HFFc6 (cell line): ENCODE measurements around the gene ODF2. TPM values are rescaled to one million over a fixed set of nuclear protein-coding genes. Genes with fewer than 3 reads are reported as not detected.
"Not testable (repeated sequence)": the region's sequence is repeated elsewhere in the genome, so short reads cannot be mapped to it uniquely, and the experiment has no call there.

Experiments
- DNase-seq: peaks from one replicate; pipeline ENCODE4 v3.0.0-alpha.2; 2018
- H3K27ac Mint-ChIP-seq: 2 replicates; pipeline ENCODE4 v1.8.0; 2020; ENCODE audit warnings: mild to moderate bottlenecking, mixed read lengths
- H3K27me3 Mint-ChIP-seq: 2 replicates; pipeline ENCODE4 v1.8.0; 2021; ENCODE audit warnings: mild to moderate bottlenecking, moderate library complexity, mixed read lengths; ENCODE audit not compliant: insufficient read depth
- H3K36me3 Mint-ChIP-seq: 2 replicates; pipeline ENCODE4 v1.8.0; 2021; ENCODE audit warnings: low read depth, mixed read lengths
- H3K4me1 Mint-ChIP-seq: 2 replicates; pipeline ENCODE4 v1.8.0; 2020; ENCODE audit warnings: low read depth, mixed read lengths
- H3K4me3 Mint-ChIP-seq: 2 replicates; pipeline ENCODE4 v1.8.0; 2020; ENCODE audit warnings: mild to moderate bottlenecking, moderate library complexity, mixed read lengths
- H3K9me3 Mint-ChIP-seq: 2 replicates; pipeline ENCODE4 v1.8.0; 2020; ENCODE audit warnings: mild to moderate bottlenecking, mixed read lengths
- total RNA-seq, 6 experiments: library from RNA; stranded (reverse); fragmentation: NEBNext Ultra II Directional; extraction: Animal tissue kit (Norgen Biotek cat#: 25700); gene quantifications; 2 replicates in 1 of 6; 3 replicates in 5 of 6; pipeline ENCODE4 v1.2.3, GENCODE V29; 2021
- TF ChIP-seq, protein P1 (sequence below): fragments of 200-600 bp; sonication (generic); IDR thresholded peaks from 2 replicates; pipeline ENCODE4 v1.5.0; 2021; ENCODE audit warnings: antibody characterized with exemption, mild to moderate bottlenecking

Gene ODF2
- total RNA-seq, 6 experiments from 2014 or later = 29.5 to 40.8 (median 36.9) TPM

DNA sequence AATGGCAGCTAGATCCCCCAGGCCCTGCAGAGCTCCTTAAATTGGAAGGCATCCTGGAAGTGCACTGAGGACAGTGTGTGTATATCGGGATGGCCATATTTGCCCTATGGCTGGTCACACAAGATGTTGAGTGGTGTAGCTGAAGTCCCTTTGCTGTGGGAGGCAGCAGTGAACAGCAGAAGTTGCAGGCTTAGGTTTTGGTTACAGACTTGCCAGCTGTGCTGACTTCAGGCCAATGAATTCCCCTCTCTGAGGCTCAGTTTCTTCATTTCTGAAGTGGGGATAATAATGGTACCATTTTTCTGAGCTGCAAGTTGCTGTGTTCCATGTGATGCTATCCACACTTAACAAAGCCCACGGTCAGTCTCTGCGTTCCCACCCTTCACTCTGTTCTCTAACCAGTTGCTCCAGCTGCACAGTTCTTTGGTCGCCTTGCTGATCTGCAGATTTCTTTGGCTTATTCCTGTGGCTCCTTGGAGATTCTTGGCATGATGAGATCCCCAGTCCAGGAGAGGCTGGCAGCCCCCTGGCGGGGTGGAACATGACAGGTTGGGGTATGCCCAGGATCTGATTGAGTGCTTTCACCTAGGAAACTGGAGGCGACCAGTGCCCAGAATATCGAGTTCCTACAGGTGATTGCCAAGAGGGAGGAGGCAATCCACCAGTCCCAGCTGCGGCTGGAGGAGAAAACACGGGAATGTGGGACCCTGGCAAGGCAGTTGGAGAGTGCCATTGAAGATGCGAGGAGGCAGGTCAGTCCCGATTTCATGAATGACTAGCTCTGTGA, 42.2 kb downstream of the ODF2 start:
- peaks cover under 1% of the 10 kb centered on the region for H3K4me1 Mint-ChIP-seq
- no peaks in the 10 kb centered on the region; the same call in 1 of the 2 replicates for H3K27me3 Mint-ChIP-seq
- H3K36me3 Mint-ChIP-seq = peaks cover 19% of the 10 kb centered on the region
- no peak for DNase-seq
- TF ChIP-seq, protein P1, sequence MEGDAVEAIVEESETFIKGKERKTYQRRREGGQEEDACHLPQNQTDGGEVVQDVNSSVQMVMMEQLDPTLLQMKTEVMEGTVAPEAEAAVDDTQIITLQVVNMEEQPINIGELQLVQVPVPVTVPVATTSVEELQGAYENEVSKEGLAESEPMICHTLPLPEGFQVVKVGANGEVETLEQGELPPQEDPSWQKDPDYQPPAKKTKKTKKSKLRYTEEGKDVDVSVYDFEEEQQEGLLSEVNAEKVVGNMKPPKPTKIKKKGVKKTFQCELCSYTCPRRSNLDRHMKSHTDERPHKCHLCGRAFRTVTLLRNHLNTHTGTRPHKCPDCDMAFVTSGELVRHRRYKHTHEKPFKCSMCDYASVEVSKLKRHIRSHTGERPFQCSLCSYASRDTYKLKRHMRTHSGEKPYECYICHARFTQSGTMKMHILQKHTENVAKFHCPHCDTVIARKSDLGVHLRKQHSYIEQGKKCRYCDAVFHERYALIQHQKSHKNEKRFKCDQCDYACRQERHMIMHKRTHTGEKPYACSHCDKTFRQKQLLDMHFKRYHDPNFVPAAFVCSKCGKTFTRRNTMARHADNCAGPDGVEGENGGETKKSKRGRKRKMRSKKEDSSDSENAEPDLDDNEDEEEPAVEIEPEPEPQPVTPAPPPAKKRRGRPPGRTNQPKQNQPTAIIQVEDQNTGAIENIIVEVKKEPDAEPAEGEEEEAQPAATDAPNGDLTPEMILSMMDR = no peak
- H3K27ac Mint-ChIP-seq = no peak overlapping the region
- H3K9me3 Mint-ChIP-seq = no peaks in the 10 kb centered on the region
- no peak overlapping the region for H3K4me3 Mint-ChIP-seq

DNA sequence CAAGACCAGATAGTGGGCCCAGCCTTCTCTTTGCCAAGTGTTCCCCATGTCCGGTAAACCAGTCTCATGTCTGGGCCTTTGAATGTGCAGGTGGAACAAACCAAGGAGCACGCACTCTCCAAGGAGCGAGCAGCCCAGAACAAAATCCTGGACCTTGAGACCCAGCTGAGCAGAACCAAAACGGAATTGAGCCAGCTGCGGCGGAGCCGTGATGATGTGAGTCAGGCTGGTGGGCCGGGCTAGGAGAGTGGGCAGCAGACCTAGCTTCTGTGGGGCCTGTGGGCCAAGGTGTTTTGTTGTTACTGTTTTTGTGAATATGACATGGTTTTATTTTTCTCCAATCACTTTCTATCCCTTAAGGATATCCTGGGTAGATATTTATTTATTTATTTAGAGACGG, 43.1 kb downstream of the ODF2 start:
- TF ChIP-seq, protein P1 = no peak
- H3K4me3 Mint-ChIP-seq = no peak overlapping the region
- H3K36me3 Mint-ChIP-seq = peaks cover 18% of the 10 kb centered on the region

GRCh38 chr9:128499920-128500319, 44.1 kb downstream of the ODF2 start:
- H3K27me3 Mint-ChIP-seq = peaks cover 2% of the 10 kb centered on the region
- no peaks in the 10 kb centered on the region for H3K9me3 Mint-ChIP-seq
- TF ChIP-seq, protein P1 = no peak
- no peak for DNase-seq
- no peak overlapping the region for H3K4me3 Mint-ChIP-seq
- peaks cover 12% of the 10 kb centered on the region for H3K4me1 Mint-ChIP-seq
- peaks cover 18% of the 10 kb centered on the region for H3K36me3 Mint-ChIP-seq
- no peak overlapping the region for H3K27ac Mint-ChIP-seq

More for the DNA sequence above, 43.1 kb downstream of the ODF2 start:
- Mint-ChIP-seq H3K27me3 (no peaks in the 10 kb centered on the region; the same call in 1 of the 2 replicates), H3K9me3 (no peaks in the 10 kb centered on the region), H3K4me1 (peaks cover 10% of the 10 kb centered on the region), H3K27ac (no peak overlapping the region)
- no peak for DNase-seq

GRCh38 chr9:128503415-128503825, 47.6 kb downstream of the ODF2 start:
- Mint-ChIP-seq H3K27ac (peak overlapping the region; percentile 62), H3K4me1 (peaks cover 27% of the 10 kb centered on the region), H3K4me3 (peak overlapping the region; percentile 99), H3K36me3 (peaks cover 14% of the 10 kb centered on the region; the same call in 1 of the 2 replicates)
- H3K9me3 Mint-ChIP-seq, H3K27me3 Mint-ChIP-seq: not testable (repeated sequence)
- DNase-seq = peak; percentile 73

DNA sequence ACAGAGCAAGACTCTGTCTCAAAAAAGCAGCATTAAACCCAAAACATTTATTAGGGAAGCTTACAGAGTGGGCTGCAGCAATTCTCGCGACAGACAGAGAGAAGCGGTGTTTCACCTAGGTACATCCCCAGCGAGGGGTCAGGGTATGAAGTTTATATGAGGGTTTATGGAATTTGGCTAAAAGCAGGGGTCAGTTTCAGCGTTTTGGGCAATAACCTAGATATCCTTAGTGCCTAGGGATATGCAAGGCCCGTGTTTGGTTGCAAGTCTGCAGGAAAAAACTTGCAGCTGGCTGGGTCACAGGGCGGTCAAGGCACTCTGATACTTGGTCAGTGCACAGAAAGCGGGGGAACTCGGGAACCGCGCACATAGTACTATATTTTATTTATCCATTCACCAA, 48.1 kb downstream of the ODF2 start:
- H3K27ac Mint-ChIP-seq = peak overlapping the region; percentile 62

More for the DNA sequence above, 48.1 kb downstream of the ODF2 start:
- Mint-ChIP-seq H3K27me3 (peaks cover 3% of the 10 kb centered on the region; the same call in 1 of the 2 replicates), H3K4me1 (peaks cover 27% of the 10 kb centered on the region), H3K4me3 (peak overlapping the region; percentile 99), H3K36me3 (peaks cover 14% of the 10 kb centered on the region; the same call in 1 of the 2 replicates), H3K9me3 (no peaks in the 10 kb centered on the region)
- TF ChIP-seq, protein P1 = no peak
- DNase-seq = no peak
